Measurements from ENCODE around the gene AJM1. TPM values are rescaled to one million over a fixed set of nuclear protein-coding genes. Genes with fewer than 3 reads are reported as not detected.
A peak's percentile ranks its signal among the peaks of the same experiment; 100 is the strongest.

AJM1 gene
- total RNA-seq, 1 experiment from 2014 or later, result 7.1 TPM

GRCh38 chr9:136825295-136826187 lies 16.7 kb upstream of the AJM1 start:
- TF ChIP-seq ZBTB33 (IDR thresholded peaks at IDR 0.05; ENCODE audit: extremely low read depth, insufficient replicate concordance, low read length), result no peak
- TF ChIP-seq YY1 (IDR thresholded peaks at IDR 0.05; ENCODE audit: extremely low read depth, insufficient replicate concordance, low read depth, low read length), result no peak
- no peak for TF ChIP-seq EZH2 (IDR thresholded peaks at IDR 0.05)
- no peak for TF ChIP-seq RAD21 (IDR thresholded peaks at IDR 0.05; ENCODE audit: low read depth)
- no peak for TF ChIP-seq POLR2AphosphoS5 (IDR thresholded peaks at IDR 0.05; ENCODE audit: low read depth, low read length)
- TF ChIP-seq POLR2A (IDR thresholded peaks at IDR 0.05; ENCODE audit: borderline replicate concordance, extremely low read depth, insufficient read depth, insufficient read length), result no peak
- H3K9ac ChIP-seq (ENCODE audit: low read length), result no peak overlapping the region
- no peaks in the 10 kb centered on the region for H3K9me3 ChIP-seq (ENCODE audit: control insufficient read depth in 1 of 2, insufficient read depth in 1 of 2, low read depth in 1 of 2, low read length in 2 of 2)
- ATAC-seq (0 out of 2 replicates have a peak, but pooled peaks have one; percentile 30), DNase-seq (ENCODE audit: low read depth, low spot score) (no peak)
- no peaks in the 10 kb centered on the region for H4K20me1 ChIP-seq (ENCODE audit: insufficient read depth)
- no peak overlapping the region for H2AFZ ChIP-seq (ENCODE audit: low read depth, low read length, poor library complexity, severe bottlenecking)
- no TSS peak for BruUV-seq (replicated peaks)
- no peak overlapping the region for H3K27ac ChIP-seq (ENCODE audit: low read depth, low read length)
- ChIA-PET RAD21 (ENCODE audit: low non-redundant PET in 1 of 2, low total read pairs in 2 of 2, uncharacterized antibody in 2 of 2, unreplicated experiment in 2 of 2) (no interaction called here), POLR2A (no interaction called here), CTCF (interaction anchor here (0.5 kb wide), 1 partner anchor 242 kb away, joined by 5 read pairs; no protein-coding TSS in a partner anchor)
- intact Hi-C loops (cut with micrococcal nuclease), result no loop called here
- H3K4me3 ChIP-seq (replicated peaks in 1 of 2; ENCODE audit: low read depth in 1 of 2, low read length in 2 of 2), result no peak overlapping the region
- no peaks in the 10 kb centered on the region for H3K9me2 ChIP-seq (ENCODE audit: insufficient read depth)
- peaks cover 6 to 8% of the 10 kb centered on the region in 2 experiments for H3K36me3 ChIP-seq (ENCODE audit: control insufficient read depth in 1 of 2, insufficient read depth in 2 of 2, low read length in 2 of 2)
- no peaks in the 10 kb centered on the region for H3K4me1 ChIP-seq (ENCODE audit: control insufficient read depth in 1 of 2, insufficient read depth in 2 of 2, low read length in 2 of 2)
- no peaks in the 10 kb centered on the region; the same call in 1 of the 2 replicates for H3K79me2 ChIP-seq (ENCODE audit: insufficient read depth, low read length)
- no peak overlapping the region for H3K4me2 ChIP-seq (ENCODE audit: low read length)
- no peaks in the 10 kb centered on the region for H3K27me3 ChIP-seq (ENCODE audit: insufficient read depth, low read length)
